B cell (primary cell): ENCODE results near the gene GRIP1. TPM values are rescaled to one million over a fixed set of nuclear protein-coding genes. Genes with fewer than 3 reads are reported as not detected.

Experiments
- ATAC-seq: fragments of 200-7000 bp; cut with Tn5 transposase; one replicate; pipeline ENCODE4 v1.10.0; 2021; ENCODE audit warnings: low read depth, mild to moderate bottlenecking, moderate number of reproducible peaks, moderate library complexity
- CTCF ChIA-PET: fragments of 350-600 bp; sonication (Branson Sonifier 250); formaldehyde crosslinking; loops from one replicate; lab custom pipeline; 2021; ENCODE audit warnings: antibody characterized with exemption, inconsistent platforms; lab: Charles Lee
- POLR2A ChIA-PET: fragments of 350-600 bp; sonication (Branson Sonifier 250); formaldehyde crosslinking; loops from one replicate; lab custom pipeline; 2021; ENCODE audit warnings: antibody characterized with exemption; lab: Charles Lee
- DNase-seq: peaks from one replicate; pipeline ENCODE4 v3.0.0; 2013
- H2AFZ ChIP-seq: 2 replicates; pipeline ENCODE4 v1.6.1; 2012; ENCODE audit warnings: mild to moderate bottlenecking, low read depth, low read length; ENCODE audit not compliant: insufficient read depth, poor library complexity, severe bottlenecking
- H3K27ac ChIP-seq, 2 donors: 1 replicate in 1 of 2; 2 replicates in 1 of 2; pipeline ENCODE4 v1.5.1; 2012 to 2013; ENCODE audit warnings: low read length in 2 of 2, mild to moderate bottlenecking in 2 of 2, moderate library complexity in 1 of 2
- H3K27me3 ChIP-seq, 4 experiments: fragments of 200-600 bp in 1 of 4; sonication (generic) in 1 of 4; replicated peaks in 1 of 4; 1 replicate in 2 of 4; 2 replicates in 2 of 4; pipeline versions ENCODE4 v1.6.1 to v1.7.0; 2013 to 2016; ENCODE audit warnings: low read length in 3 of 4, mild to moderate bottlenecking in 2 of 4, mixed read lengths in 1 of 4, moderate library complexity in 1 of 4; ENCODE audit not compliant: insufficient read depth in 4 of 4, control insufficient read depth in 3 of 4; ENCODE audit errors: control extremely low read depth in 1 of 4
- H3K36me3 ChIP-seq, 2 experiments: replicated peaks in 1 of 2; 1 replicate in 1 of 2; 2 replicates in 1 of 2; pipeline versions ENCODE4 v1.6.1 to v1.7.1; 2013; ENCODE audit warnings: low read length in 1 of 2; ENCODE audit not compliant: insufficient read depth in 2 of 2, control insufficient read depth in 1 of 2; ENCODE audit errors: control extremely low read depth in 1 of 2, extremely low read depth in 1 of 2
- H3K4me1 ChIP-seq, 2 donors: fragments of 200-600 bp in 1 of 2; sonication (generic) in 1 of 2; 1 replicate in 1 of 2; 2 replicates in 1 of 2; pipeline versions ENCODE4 v1.5.1 to v1.6.1; 2013 to 2017; ENCODE audit warnings: low read length in 2 of 2; ENCODE audit not compliant: control insufficient read depth in 2 of 2, insufficient read depth in 2 of 2
- H3K4me2 ChIP-seq: replicated peaks from 2 replicates; pipeline ENCODE3; 2012; ENCODE audit warnings: mild to moderate bottlenecking, low read depth, low read length; ENCODE audit not compliant: poor library complexity, severe bottlenecking
- H3K4me3 ChIP-seq, 5 experiments: fragments of 200-600 bp in 1 of 5; sonication (generic) in 1 of 5; 1 replicate in 3 of 5; 2 replicates in 2 of 5; pipeline versions ENCODE4 v1.5.1 to v1.7.0; 2011 to 2016; ENCODE audit warnings: low read length in 4 of 5, mild to moderate bottlenecking in 4 of 5, low read depth in 2 of 5, control low read depth in 1 of 5, moderate library complexity in 1 of 5; ENCODE audit not compliant: insufficient read depth in 1 of 5; ENCODE audit errors: control extremely low read depth in 1 of 5, extremely low read depth in 1 of 5
- H3K79me2 ChIP-seq: fragments of 200-600 bp; sonication (generic); one replicate; pipeline ENCODE4 v1.6.0; 2016; ENCODE audit warnings: low read length; ENCODE audit not compliant: control insufficient read depth, insufficient read depth
- H3K9ac ChIP-seq: fragments of 200-600 bp; sonication (generic); 2 replicates; pipeline ENCODE4 v1.6.1; 2017; ENCODE audit warnings: mild to moderate bottlenecking, low read length, moderate library complexity
- H3K9me3 ChIP-seq, 3 donors: one replicate each; pipeline versions ENCODE4 v1.6.1 to v1.7.1; 2013; ENCODE audit warnings: low read length in 2 of 3; ENCODE audit not compliant: control insufficient read depth in 2 of 3, insufficient read depth in 1 of 3; ENCODE audit errors: control extremely low read depth in 1 of 3
- H4K20me1 ChIP-seq: 2 replicates; pipeline ENCODE4 v1.6.0; 2012; ENCODE audit warnings: mild to moderate bottlenecking, low read length; ENCODE audit not compliant: insufficient read depth, control insufficient read depth, poor library complexity, severe bottlenecking
- H3K27ac Mint-ChIP-seq: one replicate; pipeline ENCODE4 v1.8.0; 2021; ENCODE audit warnings: mixed read lengths
- H3K27me3 Mint-ChIP-seq: one replicate; pipeline ENCODE4 v1.8.0; 2021; ENCODE audit warnings: mixed read lengths
- H3K4me1 Mint-ChIP-seq: one replicate; pipeline ENCODE4 v1.8.0; 2021; ENCODE audit warnings: mixed read lengths
- H3K4me3 Mint-ChIP-seq: one replicate; pipeline ENCODE4 v1.8.0; 2021; ENCODE audit warnings: mixed read lengths
- H3K9me3 Mint-ChIP-seq: one replicate; pipeline ENCODE4 v1.8.0; 2022; ENCODE audit warnings: mixed read lengths; ENCODE audit not compliant: insufficient read depth
- EZH2 ChIP-seq: IDR thresholded peaks from 2 replicates; pipeline ENCODE4 v1.6.1; 2012; ENCODE audit warnings: borderline replicate concordance, low read depth, mild to moderate bottlenecking, moderate library complexity, low read length; ENCODE audit not compliant: insufficient read depth, poor library complexity, severe bottlenecking
- WGBS: methylation state at CpG from one replicate; pipeline ENCODE4 v1.1.5; 2013; ENCODE audit warnings: missing lambda C conversion rate; ENCODE audit not compliant: insufficient coverage; 5-methylcytosine and 5-hydroxymethylcytosine counted together
- intact Hi-C: fragments of 100-400 bp; cut with micrococcal nuclease; formaldehyde crosslinking; loops from one replicate; pipeline ENCODE4 v1.10.0; 2022
- polyA plus RNA-seq: library from polyadenylated mRNA; depleted of rRNA; stranded (reverse); fragments of >200 nt; gene quantifications from 2 replicates; pipeline ENCODE4 v1.2.3, GENCODE V29; 2012
- total RNA-seq, 2 donors: library from RNA; stranded (reverse); fragments of 120-200 nt in 1 of 2; gene quantifications; 1 replicate in 1 of 2; 2 replicates in 1 of 2; pipeline versions ENCODE4 v1.2.3 to v1.2.4, GENCODE V29; 2013 to 2022
- TF ChIP-seq, protein P1 (sequence below): fragments of 200-600 bp; IDR thresholded peaks from one replicate; pipeline ENCODE4 v1.8.0; 2022; ENCODE audit warnings: antibody characterized with exemption, mild to moderate bottlenecking

GRIP1 gene
- total and polyA plus RNA-seq, 2 donors (not counting 1 experiment from before 2014, with no cell fraction given) = 0.22 TPM; not detected in 1

DNA sequence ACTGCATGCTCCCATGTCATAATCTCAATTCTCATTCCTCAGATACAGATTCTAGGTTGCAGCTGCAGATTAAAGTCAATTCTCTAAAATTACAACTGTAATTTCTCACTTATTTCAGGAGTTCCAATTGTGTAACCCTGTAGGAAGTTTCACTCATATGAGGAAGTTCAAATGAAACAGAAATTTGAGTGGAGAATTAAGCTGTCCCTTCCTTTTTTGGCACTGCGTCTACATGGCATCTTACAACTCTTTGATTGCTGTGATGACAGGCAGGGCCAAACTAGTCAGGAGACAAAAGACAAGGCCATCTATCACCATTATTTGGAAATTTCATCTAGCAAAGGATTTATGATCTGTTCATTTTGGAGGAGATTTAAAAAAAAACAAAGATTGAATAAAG is 13.3 kb upstream of the GRIP1 start:
- no peaks in the 10 kb centered on the region for H3K9me3 Mint-ChIP-seq
- H3K27me3 Mint-ChIP-seq = peaks cover 5% of the 10 kb centered on the region
- TF ChIP-seq EZH2 = no peak
- TF ChIP-seq, protein P1, sequence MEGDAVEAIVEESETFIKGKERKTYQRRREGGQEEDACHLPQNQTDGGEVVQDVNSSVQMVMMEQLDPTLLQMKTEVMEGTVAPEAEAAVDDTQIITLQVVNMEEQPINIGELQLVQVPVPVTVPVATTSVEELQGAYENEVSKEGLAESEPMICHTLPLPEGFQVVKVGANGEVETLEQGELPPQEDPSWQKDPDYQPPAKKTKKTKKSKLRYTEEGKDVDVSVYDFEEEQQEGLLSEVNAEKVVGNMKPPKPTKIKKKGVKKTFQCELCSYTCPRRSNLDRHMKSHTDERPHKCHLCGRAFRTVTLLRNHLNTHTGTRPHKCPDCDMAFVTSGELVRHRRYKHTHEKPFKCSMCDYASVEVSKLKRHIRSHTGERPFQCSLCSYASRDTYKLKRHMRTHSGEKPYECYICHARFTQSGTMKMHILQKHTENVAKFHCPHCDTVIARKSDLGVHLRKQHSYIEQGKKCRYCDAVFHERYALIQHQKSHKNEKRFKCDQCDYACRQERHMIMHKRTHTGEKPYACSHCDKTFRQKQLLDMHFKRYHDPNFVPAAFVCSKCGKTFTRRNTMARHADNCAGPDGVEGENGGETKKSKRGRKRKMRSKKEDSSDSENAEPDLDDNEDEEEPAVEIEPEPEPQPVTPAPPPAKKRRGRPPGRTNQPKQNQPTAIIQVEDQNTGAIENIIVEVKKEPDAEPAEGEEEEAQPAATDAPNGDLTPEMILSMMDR = no peak
- ChIA-PET CTCF (interaction anchor here (0.9 to 9.9 kb wide), 12 partner anchors 9 to 422 kb away, joined by 3 to 109 read pairs (median 4); partner anchors contain the start of gene HELB), POLR2A (no interaction called here)
- no peaks in the 10 kb centered on the region for H4K20me1 ChIP-seq
- no peak overlapping the region for H3K9ac ChIP-seq
- no peak overlapping the region for H3K27ac ChIP-seq
- no peaks in the 10 kb centered on the region for H3K27me3 ChIP-seq
- H3K9me3 ChIP-seq = no peaks in the 10 kb centered on the region
- intact Hi-C loops = loop anchor here (10.0 kb wide), 1 partner anchor 547 kb away; no protein-coding TSS in a partner anchor
- no peak overlapping the region for H3K27ac Mint-ChIP-seq
- no peak overlapping the region for H3K4me3 Mint-ChIP-seq
- peaks cover 16% of the 10 kb centered on the region for H3K4me1 Mint-ChIP-seq
- no peak overlapping the region for H3K4me3 ChIP-seq
- 0% methylated on average over 1 of the region's 1 CpG for WGBS
- H2AFZ ChIP-seq = no peak overlapping the region
- H3K4me1 ChIP-seq = peaks cover 7 to 10% of the 10 kb centered on the region in 2 donors
- no peaks in the 10 kb centered on the region for H3K36me3 ChIP-seq
- ATAC-seq (no peak), DNase-seq (no peak)
- no peaks in the 10 kb centered on the region for H3K79me2 ChIP-seq
- H3K4me2 ChIP-seq = peak overlapping the region; percentile 1

- ChIA-PET POLR2A (no interaction called here), CTCF (interaction anchor here (0.7 to 1.9 kb wide), 10 partner anchors 9 to 899 kb away, joined by 3 to 14 read pairs (median 4); no protein-coding TSS in a partner anchor)
- Histone ChIP-seq H3K79me2 (no peaks in the 10 kb centered on the region), H3K4me2 (no peak overlapping the region), H3K9me3 (no peaks in the 10 kb centered on the region), H3K27me3 (no peaks in the 10 kb centered on the region), H3K4me1 (peaks cover 7 to 10% of the 10 kb centered on the region in 2 donors), H2AFZ (no peak overlapping the region), H3K27ac (no peak overlapping the region), H3K4me3 (no peak overlapping the region), H3K36me3 (no peaks in the 10 kb centered on the region), H3K9ac (no peak overlapping the region), H4K20me1 (no peaks in the 10 kb centered on the region)
- intact Hi-C loops = loop anchor here (1.0 kb wide), 1 partner anchor 172 kb away; no protein-coding TSS in a partner anchor
- peaks cover 23% of the 10 kb centered on the region for H3K4me1 Mint-ChIP-seq
- ATAC-seq = peak; percentile 61
- H3K27me3 Mint-ChIP-seq = no peaks in the 10 kb centered on the region
- TF ChIP-seq, protein P1 = peak; percentile 50
- no peak for TF ChIP-seq EZH2
- peak; percentile 55 for DNase-seq
- WGBS = 76% methylated on average over 6 of the region's 8 CpGs
- no peaks in the 10 kb centered on the region for H3K9me3 Mint-ChIP-seq
- no peak overlapping the region for H3K27ac Mint-ChIP-seq
- no peak overlapping the region for H3K4me3 Mint-ChIP-seq
Observed at GRCh38 chr12:66688846-66689439, 10.1 kb upstream of the GRIP1 start.
